Vagina (tissue), 2 donors: Measurements from ENCODE around the gene CCM2.

Experiments used
- POLR2A ChIP-seq, 2 donors: fragments of 450-650 bp; IDR thresholded peaks; one replicate each; pipeline ENCODE4 v1.6.1; 2017; ENCODE audit warnings: antibody characterized with exemption in 2 of 2, mild to moderate bottlenecking in 2 of 2, moderate library complexity in 2 of 2
- TF ChIP-seq, protein P1 (sequence below), 3 experiments: fragments of 450-650 bp in 2 of 3; fragments of 200-600 bp in 1 of 3; sonication (generic) in 1 of 3; IDR thresholded peaks; one replicate each; pipeline ENCODE4 v1.5.1; 2017 to 2019; ENCODE audit warnings: antibody characterized with exemption in 3 of 3, mild to moderate bottlenecking in 2 of 3, moderate library complexity in 2 of 3

DNA sequence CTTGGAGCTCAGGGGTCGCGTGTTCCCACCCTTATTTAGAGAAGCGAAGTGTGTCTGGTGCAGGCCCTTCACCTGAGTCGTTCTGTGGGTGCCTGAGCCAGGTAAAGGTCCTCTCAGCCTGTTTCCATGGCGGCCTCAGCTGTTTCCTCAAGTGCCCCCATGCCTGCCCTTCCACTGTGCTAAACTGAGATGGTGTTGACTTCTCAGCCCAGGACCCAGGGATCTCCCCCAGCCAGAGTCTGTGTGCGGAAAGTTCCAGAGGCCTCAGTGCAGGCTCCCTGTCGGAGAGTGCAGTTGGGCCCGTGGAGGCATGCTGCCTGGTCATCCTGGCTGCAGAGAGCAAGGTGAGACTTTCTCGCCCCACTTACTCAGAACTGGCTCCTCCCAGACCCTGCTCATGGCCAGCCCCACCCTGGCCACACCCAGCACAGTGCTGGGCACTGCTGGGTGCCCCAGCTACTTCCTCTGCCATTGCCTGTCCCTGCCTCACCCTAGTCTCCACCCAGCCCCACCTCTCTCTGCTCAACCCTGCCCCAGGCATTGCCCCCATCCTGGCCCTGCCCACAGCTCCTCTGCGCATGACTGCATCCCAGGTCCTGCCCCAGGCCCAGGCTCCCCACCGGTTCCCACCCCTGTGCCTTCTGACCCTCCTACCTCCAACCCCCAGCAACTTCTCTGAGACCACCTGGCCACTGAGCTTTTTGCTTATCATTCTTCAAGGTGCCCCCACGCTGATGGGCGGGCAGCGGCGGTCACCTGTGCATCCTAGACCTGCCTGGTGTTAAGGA, 68.4 kb downstream of the CCM2 start:
- TF ChIP-seq POLR2A (IDR thresholded peaks at IDR 0.05): no peak
- TF ChIP-seq, protein P1, sequence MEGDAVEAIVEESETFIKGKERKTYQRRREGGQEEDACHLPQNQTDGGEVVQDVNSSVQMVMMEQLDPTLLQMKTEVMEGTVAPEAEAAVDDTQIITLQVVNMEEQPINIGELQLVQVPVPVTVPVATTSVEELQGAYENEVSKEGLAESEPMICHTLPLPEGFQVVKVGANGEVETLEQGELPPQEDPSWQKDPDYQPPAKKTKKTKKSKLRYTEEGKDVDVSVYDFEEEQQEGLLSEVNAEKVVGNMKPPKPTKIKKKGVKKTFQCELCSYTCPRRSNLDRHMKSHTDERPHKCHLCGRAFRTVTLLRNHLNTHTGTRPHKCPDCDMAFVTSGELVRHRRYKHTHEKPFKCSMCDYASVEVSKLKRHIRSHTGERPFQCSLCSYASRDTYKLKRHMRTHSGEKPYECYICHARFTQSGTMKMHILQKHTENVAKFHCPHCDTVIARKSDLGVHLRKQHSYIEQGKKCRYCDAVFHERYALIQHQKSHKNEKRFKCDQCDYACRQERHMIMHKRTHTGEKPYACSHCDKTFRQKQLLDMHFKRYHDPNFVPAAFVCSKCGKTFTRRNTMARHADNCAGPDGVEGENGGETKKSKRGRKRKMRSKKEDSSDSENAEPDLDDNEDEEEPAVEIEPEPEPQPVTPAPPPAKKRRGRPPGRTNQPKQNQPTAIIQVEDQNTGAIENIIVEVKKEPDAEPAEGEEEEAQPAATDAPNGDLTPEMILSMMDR (IDR thresholded peaks at IDR 0.05): no peak
